DOHH2 (cell line): ENCODE measurements around the gene HIF1AN.
A peak's percentile ranks its signal among the peaks of the same experiment; 100 is the strongest.

Experiments
- H3F3A ChIP-seq: fragments of 200-600 bp; sonication (generic), shearing (Covaris generic); 2 replicates; pipeline ENCODE4 v1.6.0; 2016; ENCODE audit warnings: antibody characterized with exemption, mild to moderate bottlenecking; ENCODE audit not compliant: control insufficient read depth, insufficient read depth
- H3K27ac ChIP-seq: fragments of 200-600 bp; sonication (generic); 2 replicates; pipeline ENCODE4 v1.5.1; 2014; ENCODE audit warnings: low read depth, mild to moderate bottlenecking, low read length, moderate library complexity
- H3K27me3 ChIP-seq: fragments of 200-600 bp; sonication (generic); 2 replicates; pipeline ENCODE4 v1.6.1; 2014; ENCODE audit warnings: mild to moderate bottlenecking, low read length, mixed read lengths; ENCODE audit not compliant: control insufficient read depth
- H3K36me3 ChIP-seq: fragments of 200-600 bp; sonication (generic); 2 replicates; pipeline ENCODE4 v1.6.1; 2014; ENCODE audit warnings: mild to moderate bottlenecking, low read length, moderate library complexity, mixed read lengths; ENCODE audit not compliant: control insufficient read depth
- H3K4me1 ChIP-seq: fragments of 200-600 bp; sonication (generic); 2 replicates; pipeline ENCODE4 v1.6.1; 2014; ENCODE audit warnings: mild to moderate bottlenecking, low read length, mixed read lengths; ENCODE audit not compliant: control insufficient read depth
- H3K4me2 ChIP-seq: fragments of 200-600 bp; sonication (generic); 2 replicates; pipeline ENCODE4 v1.6.0; 2014; ENCODE audit warnings: mild to moderate bottlenecking, low read length, moderate library complexity
- H3K4me3 ChIP-seq: fragments of 200-600 bp; sonication (generic); 2 replicates; pipeline ENCODE4 v1.5.1; 2014; ENCODE audit warnings: mild to moderate bottlenecking, low read length, mixed read lengths
- H3K79me2 ChIP-seq: fragments of 200-600 bp; sonication (generic); 2 replicates; pipeline ENCODE4 v1.6.1; 2014; ENCODE audit warnings: mild to moderate bottlenecking, low read length, mixed read lengths; ENCODE audit not compliant: control insufficient read depth
- H3K9me2 ChIP-seq: fragments of 200-600 bp; sonication (generic); replicated peaks from 2 replicates; pipeline ENCODE4 v1.6.1; 2014; ENCODE audit warnings: mild to moderate bottlenecking, low read length, mixed read lengths; ENCODE audit not compliant: control insufficient read depth
- H3K9me3 ChIP-seq: fragments of 200-600 bp; sonication (generic); 2 replicates; pipeline ENCODE4 v1.6.1; 2014; ENCODE audit warnings: antibody characterized with exemption, low read length, mixed read lengths; ENCODE audit not compliant: control insufficient read depth, insufficient read depth
- H4K20me1 ChIP-seq: fragments of 200-600 bp; sonication (generic); 2 replicates; pipeline ENCODE4 v1.6.0; 2014; ENCODE audit warnings: low read depth, mild to moderate bottlenecking, antibody characterized with exemption, low read length, moderate library complexity; ENCODE audit not compliant: control insufficient read depth, insufficient read depth
- CTCF ChIP-seq: fragments of 200-600 bp; sonication (generic); IDR thresholded peaks from one replicate; pipeline ENCODE4 v1.5.1; 2014; ENCODE audit warnings: antibody characterized with exemption, mild to moderate bottlenecking, low read depth, low read length; ENCODE audit not compliant: poor library complexity, severe bottlenecking
- EZH2phosphoT487 ChIP-seq: fragments of 200-600 bp; sonication (generic); IDR thresholded peaks from 2 replicates; pipeline ENCODE4 v1.6.1; 2017; ENCODE audit warnings: borderline replicate concordance, mild to moderate bottlenecking, antibody characterized with exemption, low read length, moderate library complexity, mixed read lengths

Gene HIF1AN

DNA sequence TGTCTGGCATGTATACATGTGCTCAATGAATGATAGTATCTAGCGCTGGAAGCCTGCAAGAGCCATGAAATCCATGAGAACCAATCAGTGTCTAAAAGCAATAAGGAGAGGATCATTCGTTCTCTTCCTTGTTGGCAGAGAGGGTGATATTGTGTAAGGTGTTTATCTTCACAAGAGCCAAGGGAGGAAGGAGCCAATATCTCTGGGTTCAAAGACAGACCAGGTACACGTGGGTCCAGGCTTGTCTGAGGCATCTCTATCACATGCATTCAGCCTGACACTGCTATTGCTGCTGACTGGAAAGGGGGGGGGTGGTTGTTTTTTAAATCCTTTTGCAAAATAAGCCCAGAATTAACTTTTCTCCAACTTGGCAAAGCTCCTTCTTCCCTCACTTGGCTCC, 20.1 kb upstream of the HIF1AN start:
- Histone ChIP-seq H3K27ac (no peak overlapping the region), H3K36me3 (peaks cover 10% of the 10 kb centered on the region), H4K20me1 (no peaks in the 10 kb centered on the region), H3K27me3 (no peaks in the 10 kb centered on the region), H3K79me2 (no peaks in the 10 kb centered on the region), H3K9me2 (no peaks in the 10 kb centered on the region), H3K9me3 (no peaks in the 10 kb centered on the region), H3K4me2 (no peak overlapping the region), H3F3A (no peaks in the 10 kb centered on the region), H3K4me1 (no peaks in the 10 kb centered on the region), H3K4me3 (no peak overlapping the region)
- TF ChIP-seq CTCF (no peak), EZH2phosphoT487 (no peak)

DNA sequence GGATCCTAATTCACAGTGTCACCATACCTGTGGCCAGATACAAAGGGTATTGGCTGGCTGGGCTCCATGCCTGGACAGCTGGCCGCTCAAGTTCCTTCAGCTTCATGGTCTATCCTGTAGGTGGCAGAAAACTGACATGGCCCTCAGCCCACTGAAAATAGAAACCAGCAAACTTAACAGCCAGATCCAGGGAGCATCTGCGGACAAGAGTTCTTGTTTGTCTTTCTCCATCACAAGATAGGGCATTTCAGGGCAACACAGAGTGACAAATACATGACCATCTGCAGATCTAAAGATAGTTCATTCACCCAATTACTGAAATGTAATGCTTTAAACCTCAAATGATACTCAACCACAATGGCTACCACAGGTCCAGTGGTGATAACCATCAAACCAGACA, 18.9 kb upstream of the HIF1AN start:
- Histone ChIP-seq H3F3A (no peaks in the 10 kb centered on the region), H3K79me2 (no peaks in the 10 kb centered on the region), H3K27me3 (no peaks in the 10 kb centered on the region), H3K4me2 (no peak overlapping the region), H3K9me2 (no peaks in the 10 kb centered on the region), H3K27ac (no peak overlapping the region), H3K4me3 (no peak overlapping the region), H3K36me3 (peaks cover 10% of the 10 kb centered on the region), H4K20me1 (no peaks in the 10 kb centered on the region), H3K4me1 (no peaks in the 10 kb centered on the region), H3K9me3 (no peaks in the 10 kb centered on the region)
- TF ChIP-seq EZH2phosphoT487, result no peak
- TF ChIP-seq CTCF, result no peak

- H3K36me3 ChIP-seq, result peaks cover 21% of the 10 kb centered on the region
- no peak overlapping the region for H3K4me2 ChIP-seq
- no peaks in the 10 kb centered on the region for H3F3A ChIP-seq
- TF ChIP-seq EZH2phosphoT487, result no peak
- peak; percentile 83 for TF ChIP-seq CTCF
- H3K27me3 ChIP-seq, result no peaks in the 10 kb centered on the region
- no peaks in the 10 kb centered on the region for H4K20me1 ChIP-seq
- no peak overlapping the region for H3K4me3 ChIP-seq
- no peaks in the 10 kb centered on the region for H3K79me2 ChIP-seq
- H3K4me1 ChIP-seq, result no peaks in the 10 kb centered on the region
- no peak overlapping the region for H3K27ac ChIP-seq
- H3K9me3 ChIP-seq, result no peaks in the 10 kb centered on the region
- no peaks in the 10 kb centered on the region for H3K9me2 ChIP-seq
These were observed 16.9 kb upstream of the HIF1AN start for GRCh38 chr10:100518761-100519241.
